SH-SY5Y (cell line): ENCODE results near the gene ADORA1.

Source experiments
- GATA2 ChIP-seq: IDR thresholded peaks from 2 replicates; pipeline ENCODE4 v1.6.1; 2011; ENCODE audit warnings: mild to moderate bottlenecking, low read depth, low read length
- GATA3 ChIP-seq: IDR thresholded peaks from 2 replicates; pipeline ENCODE4 v1.6.1; 2011; ENCODE audit warnings: low read depth, mild to moderate bottlenecking, low read length, moderate library complexity

ADORA1 gene

GRCh38 chr1:203101813-203102634 lies 25.5 kb upstream of the ADORA1 start:
- no peak for TF ChIP-seq GATA2
- no peak for TF ChIP-seq GATA3

GRCh38 chr1:203103216-203103615 lies 24.3 kb upstream of the ADORA1 start:
- TF ChIP-seq GATA3: no peak
- TF ChIP-seq GATA2: no peak

GRCh38 chr1:203103829-203104495 lies 23.6 kb upstream of the ADORA1 start:
- TF ChIP-seq GATA2: no peak
- TF ChIP-seq GATA3: no peak

GRCh38 chr1:203104789-203105390 lies 22.6 kb upstream of the ADORA1 start:
- TF ChIP-seq GATA2 (no peak), GATA3 (no peak)

GRCh38 chr1:203112475-203112874 lies 15.1 kb upstream of the ADORA1 start:
- TF ChIP-seq GATA3: no peak
- no peak for TF ChIP-seq GATA2

- TF ChIP-seq GATA3 (no peak), GATA2 (no peak)
Measured at GRCh38 chr1:203113308-203113707, 14.2 kb upstream of the ADORA1 start.

- TF ChIP-seq GATA3 (no peak), GATA2 (no peak)
Measured at GRCh38 chr1:203114202-203114601, 13.3 kb upstream of the ADORA1 start.

- TF ChIP-seq GATA2 (no peak), GATA3 (no peak)
Measured at GRCh38 chr1:203116091-203116820, 11.3 kb upstream of the ADORA1 start.

- no peak for TF ChIP-seq GATA2
Measured at GRCh38 chr1:203117611-203118575, 9.6 kb upstream of the ADORA1 start.

GRCh38 chr1:203120325-203121153 lies 7.0 kb upstream of the ADORA1 start:
- TF ChIP-seq GATA2 (no peak), GATA3 (no peak)

- TF ChIP-seq GATA2: no peak
- TF ChIP-seq GATA3: no peak
Measured at GRCh38 chr1:203121186-203122015, 6.1 kb upstream of the ADORA1 start.
